ENCODE results near the gene PTGER1.

The PTGER1 gene

DNA sequence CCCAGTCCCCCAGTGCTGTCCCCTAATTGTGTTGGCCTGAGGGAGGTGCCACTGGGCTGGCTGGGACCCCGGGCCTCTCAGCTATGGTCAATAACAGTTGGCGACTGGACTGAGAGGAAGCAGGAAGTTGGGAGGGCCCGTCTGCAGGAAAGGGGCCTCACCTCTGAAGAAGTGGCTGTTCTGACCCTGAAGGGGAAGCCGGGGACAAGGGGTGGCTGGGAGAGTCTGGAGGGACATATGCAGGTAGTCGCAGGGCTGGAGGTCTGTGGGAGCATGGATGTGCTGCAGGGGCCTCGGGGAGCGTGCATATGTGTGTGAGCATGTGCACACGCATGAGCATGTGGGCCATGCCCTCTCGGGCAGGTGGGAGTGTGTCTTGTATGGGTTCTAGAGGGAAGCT is 36.1 kb downstream of the PTGER1 start:
- DNase-seq, result no peak

DNA sequence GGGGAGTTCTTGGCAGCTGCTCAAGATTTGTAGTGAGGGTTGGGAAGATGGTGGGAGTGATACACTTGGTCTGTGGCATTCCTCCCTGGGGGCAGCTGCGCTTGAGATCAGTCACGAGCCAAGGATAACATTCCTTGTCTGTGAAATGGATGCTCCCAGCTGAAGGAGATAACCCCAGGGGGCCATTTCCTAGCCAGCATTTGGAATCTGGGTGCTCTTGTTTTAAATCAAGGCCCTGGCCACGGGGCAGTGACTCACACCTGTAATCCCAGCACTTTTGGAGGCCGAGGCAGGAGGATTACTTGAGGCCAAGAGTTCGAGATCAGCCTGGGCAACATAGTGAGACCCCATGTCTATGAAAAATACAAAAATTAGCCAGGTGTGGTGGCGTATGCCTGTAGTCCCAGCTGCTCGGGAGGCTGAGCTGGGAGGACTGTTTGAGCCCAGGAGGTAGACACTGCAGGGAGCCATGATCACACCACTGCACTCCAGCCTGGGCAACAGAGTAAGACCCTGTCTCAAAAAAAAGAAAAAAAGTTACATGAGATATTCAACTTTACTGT is 37.5 kb downstream of the PTGER1 start:
- DNase-seq, result no peak

DNA sequence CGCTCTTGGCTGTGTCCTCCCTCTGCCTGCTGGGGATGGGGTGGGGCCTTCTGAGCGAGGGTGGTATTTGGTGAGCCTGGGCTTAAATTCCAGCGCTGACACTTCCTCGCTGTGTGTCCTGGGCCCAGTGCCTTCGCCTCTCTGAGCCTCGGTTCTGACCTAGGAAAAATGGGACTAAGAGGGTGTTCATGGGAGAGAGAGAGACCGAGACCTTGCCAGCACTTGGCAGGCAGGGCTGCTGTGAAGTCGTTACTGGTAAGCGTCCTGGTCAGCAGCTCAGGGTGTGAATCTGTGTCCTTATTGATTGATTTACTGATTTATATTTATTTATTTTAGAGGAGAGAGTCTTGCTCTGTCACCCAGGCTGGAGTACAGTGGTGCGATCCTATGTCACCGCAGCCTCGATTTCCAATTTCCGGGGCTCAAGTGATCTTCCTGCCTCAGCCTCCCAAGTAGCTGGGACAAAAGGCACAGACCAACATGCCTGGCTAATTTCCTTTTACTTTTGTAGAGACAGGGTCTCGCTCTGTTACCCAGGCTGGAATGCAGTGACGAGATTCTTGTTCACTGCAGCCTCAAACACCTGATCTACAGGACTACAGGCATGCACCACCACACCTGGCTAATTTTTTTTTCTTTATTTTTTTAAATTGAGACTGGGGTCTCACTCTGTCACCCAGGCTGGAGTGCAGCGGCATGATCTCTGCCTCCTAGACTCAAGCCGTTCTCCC is 39.7 kb downstream of the PTGER1 start:
- DNase-seq, result no peak

GRCh38 chr19:14434543-14435319 is 40.4 kb downstream of the PTGER1 start:
- DNase-seq, result no peak

DNA sequence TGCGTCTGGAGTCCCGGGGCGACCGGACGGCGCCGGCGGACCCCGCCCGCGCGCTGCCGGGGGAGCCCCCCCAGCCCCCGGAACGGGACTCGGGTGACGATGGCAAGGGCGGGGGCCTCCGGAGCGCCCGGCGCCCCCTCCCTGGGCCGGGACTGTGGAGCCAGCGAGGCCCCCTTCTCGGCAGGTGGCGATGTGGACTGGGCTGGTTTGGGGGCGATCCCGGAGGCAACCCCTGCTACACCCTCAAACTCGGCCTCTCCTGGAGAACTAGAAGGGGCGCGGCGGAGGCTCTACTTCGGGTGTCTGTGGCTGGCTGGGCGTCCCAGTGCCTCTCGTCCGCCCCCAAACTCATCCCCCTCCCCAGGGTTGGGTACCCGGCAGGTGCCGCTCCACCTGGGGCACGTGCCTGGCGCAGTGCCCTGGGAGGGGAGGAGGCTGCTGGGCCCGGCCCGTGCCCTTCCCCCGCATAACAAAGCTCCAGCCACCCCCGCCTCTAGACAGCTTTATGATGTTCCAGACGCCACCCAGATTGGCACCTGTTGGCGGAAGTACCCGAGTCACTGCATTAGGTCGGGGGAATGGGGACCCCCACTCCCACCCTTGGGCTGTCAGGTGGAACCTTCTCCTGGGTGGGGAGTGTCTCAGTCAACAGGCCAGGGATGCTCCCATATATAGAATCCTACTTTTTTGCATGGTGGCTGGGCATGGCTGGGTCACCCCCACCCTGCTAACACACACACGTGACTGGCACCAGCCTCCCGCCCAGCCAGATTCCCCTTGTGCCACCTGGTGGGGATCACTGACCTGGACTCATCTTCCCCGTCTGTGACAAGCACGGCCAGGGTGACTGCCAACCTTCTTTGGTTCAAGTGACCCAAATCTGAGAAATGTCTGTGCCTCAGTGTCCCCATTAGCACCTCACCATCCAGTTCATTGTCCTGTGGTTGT is 41.3 kb downstream of the PTGER1 start:
- DNase-seq, result no peak

DNA sequence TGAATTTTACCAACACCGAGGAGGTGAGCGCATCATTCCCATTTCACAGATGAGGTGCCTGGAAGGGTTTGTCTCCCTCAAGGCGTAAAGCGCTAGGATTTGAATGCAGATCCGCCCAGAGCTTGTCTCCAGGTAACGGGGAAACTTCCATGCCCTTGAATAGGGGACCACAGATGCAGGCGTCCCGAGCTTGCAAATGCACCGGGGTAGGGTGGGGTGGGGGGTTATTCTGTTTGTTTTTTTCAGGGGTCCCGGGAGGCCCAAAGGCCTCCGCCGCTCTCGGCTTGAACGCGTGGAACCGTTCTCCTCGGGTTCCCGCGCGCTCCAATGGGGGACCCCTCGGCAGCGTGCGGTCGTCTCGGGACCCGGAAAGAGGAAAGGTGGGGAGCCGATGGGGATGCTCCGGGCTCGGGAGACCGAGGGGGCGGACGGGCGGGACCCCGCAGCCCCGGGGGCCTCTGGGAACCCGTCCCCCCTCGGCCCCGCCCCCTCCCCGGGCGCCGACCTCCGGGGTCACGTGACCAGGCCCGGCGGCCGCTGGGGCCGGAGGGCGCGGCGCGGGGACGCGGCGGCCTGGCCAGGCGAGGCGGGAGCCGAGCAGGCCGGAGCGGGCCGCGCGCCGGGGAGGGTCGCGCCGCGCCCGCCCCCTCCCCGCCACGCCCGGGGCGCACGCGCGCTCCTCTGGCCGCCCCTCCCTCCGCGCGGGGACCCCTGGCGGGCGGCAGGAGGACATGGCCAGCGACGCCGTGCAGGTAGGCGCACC is 42.2 kb downstream of the PTGER1 start, which contains the start of gene PKN1:
Gene PKN1, plus strand, starts transcription at position 516 of the 763 bp plus-strand sequence. Its CDS starts 216 bp downstream, at position 732.
- DNase-seq, result no peak

GRCh38 chr19:14430712-14431111 is 44.4 kb downstream of the PTGER1 start:
- DNase-seq, result no peak

GRCh38 chr19:14428882-14429416 is 46.2 kb downstream of the PTGER1 start:
- DNase-seq, result no peak

DNA sequence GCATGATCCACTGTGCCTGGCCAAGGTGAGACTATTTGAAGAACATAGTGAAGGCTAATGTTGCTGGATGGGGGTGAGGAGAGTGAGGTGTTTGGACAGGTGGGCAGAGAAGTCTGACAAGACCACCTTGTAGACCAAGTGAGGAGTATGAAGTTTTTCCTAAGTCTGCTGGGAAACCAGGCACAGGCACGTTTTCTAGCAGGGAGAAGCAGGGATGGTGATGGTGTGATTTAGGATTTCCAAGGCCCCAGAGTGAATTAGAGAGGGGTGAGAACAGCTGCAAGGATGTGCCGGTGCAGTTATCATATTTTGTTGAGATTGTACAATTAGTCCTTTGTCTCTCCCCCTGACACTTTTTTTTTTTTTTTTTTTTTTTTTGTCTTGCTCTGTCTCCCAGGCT is 47.7 kb downstream of the PTGER1 start:
- DNase-seq, result no peak

DNA sequence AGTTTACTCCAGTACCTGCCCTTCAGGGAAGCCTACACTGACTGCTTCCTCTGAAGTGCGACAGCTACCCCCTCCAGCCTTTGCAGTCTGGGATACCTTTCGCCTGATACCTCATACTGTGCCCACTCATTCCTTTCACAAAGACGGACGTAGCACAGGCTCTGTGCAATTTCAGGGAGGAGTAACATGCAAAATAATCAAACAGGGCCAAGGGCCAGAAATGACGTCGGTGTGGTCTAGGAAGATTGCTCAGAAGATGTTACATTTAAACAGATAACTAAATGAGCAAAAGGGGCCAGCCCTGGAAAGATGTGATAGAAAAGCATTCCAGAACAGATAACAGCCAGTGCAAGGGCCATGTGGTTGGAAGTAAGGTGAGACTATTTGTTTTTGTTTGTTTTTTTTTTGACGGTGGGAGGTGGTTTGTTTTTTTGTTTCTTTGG is 49.4 kb downstream of the PTGER1 start:
- no peak for DNase-seq
